Omental fat pad (tissue), 4 donors: Measurements from ENCODE around the gene MFN1. TPM values are rescaled to one million over a fixed set of nuclear protein-coding genes. Genes with fewer than 3 reads are reported as not detected.

Source experiments
- ATAC-seq: fragments of 150-250 bp; one replicate; pipeline ENCODE4 v1.9.1; 2016; ENCODE audit warnings: mild to moderate bottlenecking, moderate library complexity; ENCODE audit not compliant: low FRiP score
- DNase-seq: peaks from one replicate; pipeline ENCODE4 v3.0.0-alpha.2; 2019; ENCODE audit warnings: low spot score
- CTCF ChIP-seq, 3 donors: fragments of 450-650 bp; IDR thresholded peaks; one replicate each; pipeline ENCODE4 v1.5.1; 2016 to 2017; ENCODE audit warnings: antibody characterized with exemption in 3 of 3, mild to moderate bottlenecking in 3 of 3, moderate library complexity in 2 of 3
- total RNA-seq, 4 donors: library from RNA; depleted of rRNA; stranded (reverse); fragments of >200 nt; gene quantifications; one replicate each; pipeline ENCODE4 v1.1.0, GENCODE V29; 2016

MFN1 gene
- total RNA-seq, 4 donors from 2014 or later = 27.3 to 39.6 (median 39.0) TPM

GRCh38 chr3:179428876-179429548 is 81.5 kb downstream of the MFN1 start:
- ATAC-seq (no peak), DNase-seq (no peak)
- TF ChIP-seq CTCF (IDR thresholded peaks at IDR 0.05) = no peak

GRCh38 chr3:179430277-179430870 is 82.9 kb downstream of the MFN1 start:
- DNase-seq (no peak), ATAC-seq (no peak)
- TF ChIP-seq CTCF (IDR thresholded peaks at IDR 0.05) = no peak

- ATAC-seq = no peak
- no peak for DNase-seq
Measured at GRCh38 chr3:179432021-179432420, 84.5 kb downstream of the MFN1 start.

GRCh38 chr3:179432451-179432850 is 84.9 kb downstream of the MFN1 start:
- ATAC-seq (no peak), DNase-seq (no peak)
- TF ChIP-seq CTCF (IDR thresholded peaks at IDR 0.05) = no peak

More at GRCh38 chr3:179432021-179432420, 84.5 kb downstream of the MFN1 start:
- TF ChIP-seq CTCF (IDR thresholded peaks at IDR 0.05) = no peak

- no peak for DNase-seq
- no peak for ATAC-seq
- TF ChIP-seq CTCF (IDR thresholded peaks at IDR 0.05) = no peak
Measured at GRCh38 chr3:179436517-179436916, 89.0 kb downstream of the MFN1 start.

- no peak for DNase-seq
- ATAC-seq = no peak
- TF ChIP-seq CTCF (IDR thresholded peaks at IDR 0.05) = no peak
Measured at GRCh38 chr3:179438841-179439240, 91.3 kb downstream of the MFN1 start.

Other genes with a start within 250 kb of the MFN1 start
- gene PIK3CA, start 199.4 kb upstream of the MFN1 start, total RNA-seq = 10 to 100 TPM; 28.8 to 75.6 (median 48.0) TPM
- 1 to 10 TPM; 1.6 to 6.3 (median 3.5) TPM for gene KCNMB3, start 96.6 kb upstream of the MFN1 start, total RNA-seq
- 10 to 100 TPM; 31.8 to 52.8 (median 36.8) TPM for gene ZNF639, start 24.7 kb upstream of the MFN1 start, total RNA-seq
- gene GNB4, start 103.8 kb downstream of the MFN1 start, total RNA-seq = 10 to 100 TPM; 16.9 to 42.9 (median 35.1) TPM
- gene ACTL6A, start 215.2 kb downstream of the MFN1 start, total RNA-seq = 10 to 100 TPM; 25.6 to 50.4 (median 33.4) TPM